Mononuclear cell (primary cell): Measurements from ENCODE around the gene PAX6. TPM values are rescaled to one million over a fixed set of nuclear protein-coding genes. Genes with fewer than 3 reads are reported as not detected.

Source experiments
- H3K27me3 ChIP-seq: 2 replicates; pipeline ENCODE4 v1.6.0; 2011; ENCODE audit warnings: low read length, control low read depth; ENCODE audit not compliant: insufficient read depth
- H3K4me1 ChIP-seq: 2 replicates; pipeline ENCODE4 v1.5.1; 2011; ENCODE audit warnings: mild to moderate bottlenecking, low read length, control low read depth; ENCODE audit not compliant: insufficient read depth
- H3K4me3 ChIP-seq: 2 replicates; pipeline ENCODE4 v1.5.1; 2011; ENCODE audit warnings: mild to moderate bottlenecking, low read length, moderate library complexity
- H3K9me3 ChIP-seq: 2 replicates; pipeline ENCODE4 v1.5.1; 2011; ENCODE audit warnings: low read depth, mild to moderate bottlenecking, control low read depth, low read length
- total RNA-seq: library from RNA; depleted of rRNA; stranded (reverse); fragments of >200 nt; gene quantifications from one replicate; pipeline ENCODE4 v1.2.3, GENCODE V29; 2012

PAX6 gene
- total RNA-seq, 1 donor = 0.21 TPM

GRCh38 chr11:31783252-31783651, 27.9 kb downstream of the PAX6 start:
- Histone ChIP-seq H3K4me3 (no peak overlapping the region), H3K9me3 (no peaks in the 10 kb centered on the region), H3K4me1 (no peaks in the 10 kb centered on the region)

GRCh38 chr11:31782257-31782656, 28.9 kb downstream of the PAX6 start:
- H3K4me3 ChIP-seq = no peak overlapping the region
- H3K9me3 ChIP-seq = no peaks in the 10 kb centered on the region
- no peaks in the 10 kb centered on the region for H3K27me3 ChIP-seq
- no peaks in the 10 kb centered on the region for H3K4me1 ChIP-seq

More at GRCh38 chr11:31783252-31783651, 27.9 kb downstream of the PAX6 start:
- H3K27me3 ChIP-seq = no peaks in the 10 kb centered on the region

GRCh38 chr11:31780480-31780971, 30.6 kb downstream of the PAX6 start:
- Histone ChIP-seq H3K27me3 (no peaks in the 10 kb centered on the region), H3K9me3 (no peaks in the 10 kb centered on the region), H3K4me1 (no peaks in the 10 kb centered on the region), H3K4me3 (no peak overlapping the region)

- Histone ChIP-seq H3K9me3 (no peaks in the 10 kb centered on the region), H3K27me3 (no peaks in the 10 kb centered on the region), H3K4me1 (no peaks in the 10 kb centered on the region), H3K4me3 (no peak overlapping the region)
Measured at GRCh38 chr11:31780078-31780477, 31.0 kb downstream of the PAX6 start.

GRCh38 chr11:31779374-31779791, 31.7 kb downstream of the PAX6 start:
- no peak overlapping the region for H3K4me3 ChIP-seq
- no peaks in the 10 kb centered on the region for H3K9me3 ChIP-seq
- no peaks in the 10 kb centered on the region for H3K4me1 ChIP-seq
- no peaks in the 10 kb centered on the region for H3K27me3 ChIP-seq

- no peaks in the 10 kb centered on the region for H3K9me3 ChIP-seq
- no peaks in the 10 kb centered on the region for H3K4me1 ChIP-seq
- no peak overlapping the region for H3K4me3 ChIP-seq
- H3K27me3 ChIP-seq = no peaks in the 10 kb centered on the region
Measured at GRCh38 chr11:31772412-31772811, 38.7 kb downstream of the PAX6 start.

- Histone ChIP-seq H3K4me1 (no peaks in the 10 kb centered on the region), H3K4me3 (no peak overlapping the region), H3K9me3 (no peaks in the 10 kb centered on the region), H3K27me3 (no peaks in the 10 kb centered on the region)
Measured at GRCh38 chr11:31770011-31770700, 41.0 kb downstream of the PAX6 start.

GRCh38 chr11:31768749-31769640, 42.1 kb downstream of the PAX6 start:
- H3K9me3 ChIP-seq = no peaks in the 10 kb centered on the region
- no peak overlapping the region for H3K4me3 ChIP-seq
- no peaks in the 10 kb centered on the region for H3K27me3 ChIP-seq
- H3K4me1 ChIP-seq = no peaks in the 10 kb centered on the region

- no peaks in the 10 kb centered on the region for H3K9me3 ChIP-seq
- H3K4me1 ChIP-seq = no peaks in the 10 kb centered on the region
- H3K4me3 ChIP-seq = no peak overlapping the region
- H3K27me3 ChIP-seq = no peaks in the 10 kb centered on the region
Measured at GRCh38 chr11:31767685-31768084, 43.4 kb downstream of the PAX6 start.

- Histone ChIP-seq H3K4me1 (no peaks in the 10 kb centered on the region), H3K4me3 (no peak overlapping the region), H3K9me3 (no peaks in the 10 kb centered on the region), H3K27me3 (no peaks in the 10 kb centered on the region)
Measured at GRCh38 chr11:31767066-31767465, 44.1 kb downstream of the PAX6 start.

- Histone ChIP-seq H3K4me1 (no peaks in the 10 kb centered on the region), H3K4me3 (no peak overlapping the region), H3K27me3 (no peaks in the 10 kb centered on the region), H3K9me3 (no peaks in the 10 kb centered on the region)
Measured at GRCh38 chr11:31764766-31765165, 46.4 kb downstream of the PAX6 start.

GRCh38 chr11:31764261-31764660, 46.9 kb downstream of the PAX6 start:
- no peaks in the 10 kb centered on the region for H3K9me3 ChIP-seq
- H3K4me3 ChIP-seq = no peak overlapping the region
- no peaks in the 10 kb centered on the region for H3K4me1 ChIP-seq
- H3K27me3 ChIP-seq = no peaks in the 10 kb centered on the region

- Histone ChIP-seq H3K4me1 (no peaks in the 10 kb centered on the region), H3K9me3 (no peaks in the 10 kb centered on the region), H3K27me3 (no peaks in the 10 kb centered on the region), H3K4me3 (no peak overlapping the region)
Measured at GRCh38 chr11:31763296-31763695, 47.8 kb downstream of the PAX6 start.

GRCh38 chr11:31761636-31762035, 49.5 kb downstream of the PAX6 start:
- Histone ChIP-seq H3K9me3 (no peaks in the 10 kb centered on the region), H3K27me3 (no peaks in the 10 kb centered on the region), H3K4me3 (no peak overlapping the region), H3K4me1 (no peaks in the 10 kb centered on the region)

- H3K27me3 ChIP-seq = no peaks in the 10 kb centered on the region
Measured at GRCh38 chr11:31757260-31757835, 53.8 kb downstream of the PAX6 start.

More at GRCh38 chr11:31757260-31757835, 53.8 kb downstream of the PAX6 start:
- H3K4me1 ChIP-seq = no peaks in the 10 kb centered on the region
- H3K4me3 ChIP-seq = no peak overlapping the region
- H3K9me3 ChIP-seq = no peaks in the 10 kb centered on the region
